Esophagus (tissue), 2 donors: ENCODE results near the gene PRKD2. TPM values are rescaled to one million over a fixed set of nuclear protein-coding genes. Genes with fewer than 3 reads are reported as not detected.

Experiments used
- H3K27ac ChIP-seq, 2 donors: one replicate each; pipeline ENCODE4 v1.5.1; 2013; ENCODE audit warnings: low read depth in 2 of 2, mild to moderate bottlenecking in 2 of 2, inconsistent platforms in 1 of 2, low read length in 1 of 2, moderate library complexity in 1 of 2
- H3K27me3 ChIP-seq, 2 donors: one replicate each; pipeline ENCODE4 v1.6.1; 2013; ENCODE audit warnings: low read length in 2 of 2, control low read depth in 1 of 2, mild to moderate bottlenecking in 1 of 2; ENCODE audit not compliant: insufficient read depth in 2 of 2, control insufficient read depth in 1 of 2
- H3K36me3 ChIP-seq, 2 donors: one replicate each; pipeline ENCODE4 v1.6.1; 2013; ENCODE audit warnings: low read length in 1 of 2; ENCODE audit not compliant: control insufficient read depth in 2 of 2, insufficient read depth in 2 of 2
- H3K4me1 ChIP-seq, 2 donors: one replicate each; pipeline ENCODE4 v1.6.1; 2013; ENCODE audit warnings: low read length in 1 of 2; ENCODE audit not compliant: control insufficient read depth in 2 of 2, insufficient read depth in 2 of 2
- H3K4me3 ChIP-seq, 2 donors: one replicate each; pipeline ENCODE4 v1.5.1; 2013; ENCODE audit warnings: low read length in 2 of 2, mild to moderate bottlenecking in 2 of 2, low read depth in 1 of 2, moderate library complexity in 1 of 2
- H3K9me3 ChIP-seq, 2 donors: one replicate each; pipeline ENCODE4 v1.6.1; 2013; ENCODE audit warnings: mild to moderate bottlenecking in 2 of 2, low read depth in 1 of 2, low read length in 1 of 2, moderate library complexity in 1 of 2; ENCODE audit not compliant: control insufficient read depth in 2 of 2, insufficient read depth in 1 of 2
- WGBS, 2 donors: extraction: QIAGEN DNeasy Blood & Tissue Kit; methylation state at CpG; one replicate each; pipeline ENCODE4 v1.1.7; 2013; 5-methylcytosine and 5-hydroxymethylcytosine counted together
- polyA plus RNA-seq, 2 donors: library from polyadenylated mRNA; stranded (reverse); fragments of 200-250 nt; gene quantifications; one replicate each; pipeline ENCODE4 v1.2.3, GENCODE V29; 2013
- donor health status: healthy with polysubstance abuse.
- donor health status: Bipolar disorder and iron deficiency.

Gene PRKD2
- polyA plus RNA-seq, 2 donors = 30.1 to 34.7 TPM

DNA sequence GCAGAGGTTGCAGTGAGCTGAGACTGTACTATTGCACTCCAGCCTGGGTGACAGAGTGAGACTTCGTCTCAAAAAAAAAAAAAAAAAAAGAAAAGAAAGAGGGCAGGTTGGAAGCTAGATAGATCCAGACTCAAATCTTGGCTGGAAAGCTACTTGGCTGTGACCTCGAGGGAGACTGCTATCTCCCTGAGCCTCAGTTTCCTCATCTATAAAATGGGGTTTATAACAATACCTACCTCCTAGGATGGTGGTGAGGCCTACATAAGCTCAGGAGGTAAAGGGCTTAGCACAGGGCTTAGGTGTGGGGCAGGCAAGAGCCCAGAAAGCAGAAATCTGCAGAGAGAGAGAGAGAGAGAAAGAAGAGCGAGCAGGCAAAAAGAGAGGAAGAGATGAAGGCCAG lies 31.7 kb downstream of the PRKD2 start:
- H3K27ac ChIP-seq = no peak overlapping the region
- 76 to 78% methylated on average over 3 of the region's 3 CpGs for WGBS, 2 donors
- H3K9me3 ChIP-seq = no peaks in the 10 kb centered on the region
- no peaks in the 10 kb centered on the region for H3K4me1 ChIP-seq
- peaks cover 21 to 29% of the 10 kb centered on the region in 2 donors for H3K36me3 ChIP-seq
- H3K4me3 ChIP-seq = no peak overlapping the region
- H3K27me3 ChIP-seq = no peaks in the 10 kb centered on the region

DNA sequence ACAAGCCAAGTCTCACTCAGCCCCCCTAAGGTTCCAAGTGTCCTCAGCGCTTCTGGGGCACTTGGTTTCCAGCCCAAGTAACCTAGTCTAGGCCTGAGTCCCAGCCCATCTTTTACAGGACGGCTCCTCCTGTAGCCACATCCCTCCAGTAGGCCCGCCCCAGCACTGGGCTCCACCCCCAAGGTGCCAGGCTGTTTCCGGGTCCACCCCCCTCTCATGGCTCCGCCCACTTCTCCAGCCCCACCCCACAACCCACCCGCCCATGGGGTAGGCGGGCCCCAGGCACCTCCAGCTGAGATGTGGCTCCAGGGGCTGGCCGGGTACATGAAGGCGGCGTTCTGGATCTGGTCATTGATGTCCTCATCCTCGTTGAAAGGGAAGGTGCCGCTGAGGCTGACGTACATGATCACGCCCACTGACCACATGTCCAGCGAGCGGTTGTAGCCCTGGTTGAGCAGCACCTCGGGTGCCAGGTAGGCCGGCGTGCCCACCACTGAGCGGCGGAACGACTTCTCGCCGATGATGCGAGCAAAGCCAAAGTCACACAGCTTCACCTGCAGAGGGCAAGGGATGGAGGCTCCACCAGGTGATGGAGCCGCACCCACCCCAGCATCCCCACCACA lies 38.7 kb downstream of the PRKD2 start:
- Histone ChIP-seq H3K27ac (no peak overlapping the region), H3K4me3 (no peak overlapping the region), H3K36me3 (peaks cover 12 to 50% of the 10 kb centered on the region in 2 donors), H3K4me1 (no peaks in the 10 kb centered on the region), H3K27me3 (no peaks in the 10 kb centered on the region), H3K9me3 (no peaks in the 10 kb centered on the region)
- WGBS, 2 donors = 86% methylated on average over 26 of the region's 26 CpGs

DNA sequence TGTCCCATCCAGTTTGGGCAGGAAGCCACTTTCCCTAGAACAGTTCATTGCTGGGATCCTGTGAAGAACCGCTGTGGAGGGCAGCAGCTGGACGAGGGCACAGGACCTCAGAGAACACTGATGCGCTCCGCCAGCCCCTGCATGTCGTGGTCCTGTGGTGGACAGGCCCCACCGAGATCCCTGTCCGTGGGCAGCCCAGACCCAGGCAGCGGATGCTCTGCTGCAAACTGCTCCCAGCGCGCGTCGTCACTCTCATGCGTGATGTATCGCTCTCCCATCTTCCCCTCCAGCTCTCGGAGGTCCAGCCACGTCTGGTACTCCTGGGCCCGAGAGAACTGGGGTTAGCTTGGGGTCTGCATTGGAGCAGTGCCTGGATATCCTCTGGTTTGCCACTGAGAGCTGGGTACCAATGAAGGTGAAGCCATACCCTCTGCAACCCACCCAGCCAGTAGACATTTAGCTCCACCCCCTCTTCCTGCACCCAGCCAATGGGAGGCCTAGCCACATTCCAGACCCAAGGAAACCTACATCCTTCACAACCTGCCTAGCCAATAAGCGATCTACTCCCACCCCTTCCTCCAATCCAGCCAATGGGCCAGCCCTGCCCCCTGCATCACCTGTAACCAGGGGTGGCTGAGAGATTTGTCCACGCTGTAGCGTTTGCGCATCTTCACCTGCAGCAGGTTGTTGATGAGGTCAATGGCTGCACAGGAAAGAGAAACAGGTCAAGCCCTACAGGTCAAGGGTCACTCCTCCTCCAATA lies 42.3 kb downstream of the PRKD2 start:
- H3K4me1 ChIP-seq = no peaks in the 10 kb centered on the region
- WGBS, 2 donors = 93 to 94% methylated on average over 21 of the region's 21 CpGs
- H3K4me3 ChIP-seq = no peak overlapping the region
- H3K27ac ChIP-seq = no peak overlapping the region
- peaks cover 7 to 48% of the 10 kb centered on the region in 2 donors for H3K36me3 ChIP-seq
- H3K27me3 ChIP-seq = no peaks in the 10 kb centered on the region
- H3K9me3 ChIP-seq = no peaks in the 10 kb centered on the region

DNA sequence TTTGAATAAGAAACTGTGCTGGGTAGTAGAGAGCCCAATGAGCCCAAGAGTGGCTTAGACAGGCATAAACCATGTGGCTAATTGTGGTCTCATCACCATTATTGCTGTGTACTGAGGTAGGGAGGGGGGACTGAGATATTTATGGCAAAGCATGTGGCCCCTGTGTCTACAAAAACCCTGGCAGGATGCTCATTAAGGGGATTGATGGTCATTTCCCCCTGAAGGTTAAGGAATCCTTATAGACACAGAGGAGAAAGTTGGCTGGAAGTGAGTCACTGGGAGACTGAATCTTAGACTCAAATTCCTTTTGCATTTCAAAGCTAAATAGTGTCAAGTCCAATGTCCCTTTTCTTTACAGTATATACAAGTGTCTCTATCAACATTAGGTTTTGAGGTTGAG lies 46.1 kb downstream of the PRKD2 start:
- Histone ChIP-seq H3K4me3 (no peak overlapping the region), H3K27ac (no peak overlapping the region), H3K36me3 (peaks cover 7 to 20% of the 10 kb centered on the region in 2 donors), H3K9me3 (no peaks in the 10 kb centered on the region), H3K27me3 (no peaks in the 10 kb centered on the region), H3K4me1 (no peaks in the 10 kb centered on the region)

DNA sequence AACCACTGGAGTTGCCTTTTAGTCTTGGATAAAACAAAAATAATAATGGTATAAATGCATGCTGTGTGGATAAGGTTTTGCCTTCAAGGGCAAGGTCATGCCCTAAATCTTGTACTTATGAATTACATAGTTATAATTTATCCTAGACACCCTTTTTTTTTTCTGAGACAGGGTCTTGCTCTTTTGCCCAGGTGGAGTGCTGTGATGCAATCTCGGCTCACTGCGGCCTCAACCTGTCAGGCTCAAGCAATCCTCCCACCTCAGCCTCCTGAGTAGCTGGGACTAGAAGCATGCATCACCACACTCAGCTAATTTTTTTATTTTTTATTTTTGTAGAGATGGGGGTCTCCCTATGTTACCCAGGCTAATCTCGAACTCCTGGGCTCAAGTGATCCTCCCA lies 48.3 kb downstream of the PRKD2 start:
- Histone ChIP-seq H3K4me1 (no peaks in the 10 kb centered on the region), H3K9me3 (no peaks in the 10 kb centered on the region), H3K27me3 (no peaks in the 10 kb centered on the region), H3K4me3 (no peak overlapping the region), H3K36me3 (peaks cover 2 to 5% of the 10 kb centered on the region in 2 donors), H3K27ac (no peak overlapping the region)
- 91 to 94% methylated on average over 3 of the region's 3 CpGs for WGBS, 2 donors

DNA sequence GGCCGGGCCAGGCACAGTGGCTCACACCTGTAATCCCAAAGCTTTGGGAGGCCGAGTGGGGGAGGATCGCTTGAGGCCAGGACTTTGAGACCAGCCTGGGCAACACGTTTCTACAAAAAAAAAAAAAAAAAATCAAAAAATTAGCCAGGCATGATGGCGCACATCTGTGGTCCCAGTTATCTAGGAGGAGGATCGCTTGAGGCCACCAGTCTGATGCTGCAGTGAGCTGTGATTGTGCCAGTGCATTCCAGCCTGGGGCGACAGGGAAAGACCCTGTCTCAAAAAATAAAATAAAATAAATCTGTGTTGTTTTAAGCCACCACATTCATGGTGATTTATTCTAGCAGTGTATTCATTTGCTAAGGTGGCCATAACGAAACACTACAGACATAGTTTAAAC lies 51.8 kb downstream of the PRKD2 start:
- H3K4me1 ChIP-seq = no peaks in the 10 kb centered on the region
- H3K4me3 ChIP-seq = no peak overlapping the region
- 79 to 83% methylated on average over 8 of the region's 8 CpGs for WGBS, 2 donors

DNA sequence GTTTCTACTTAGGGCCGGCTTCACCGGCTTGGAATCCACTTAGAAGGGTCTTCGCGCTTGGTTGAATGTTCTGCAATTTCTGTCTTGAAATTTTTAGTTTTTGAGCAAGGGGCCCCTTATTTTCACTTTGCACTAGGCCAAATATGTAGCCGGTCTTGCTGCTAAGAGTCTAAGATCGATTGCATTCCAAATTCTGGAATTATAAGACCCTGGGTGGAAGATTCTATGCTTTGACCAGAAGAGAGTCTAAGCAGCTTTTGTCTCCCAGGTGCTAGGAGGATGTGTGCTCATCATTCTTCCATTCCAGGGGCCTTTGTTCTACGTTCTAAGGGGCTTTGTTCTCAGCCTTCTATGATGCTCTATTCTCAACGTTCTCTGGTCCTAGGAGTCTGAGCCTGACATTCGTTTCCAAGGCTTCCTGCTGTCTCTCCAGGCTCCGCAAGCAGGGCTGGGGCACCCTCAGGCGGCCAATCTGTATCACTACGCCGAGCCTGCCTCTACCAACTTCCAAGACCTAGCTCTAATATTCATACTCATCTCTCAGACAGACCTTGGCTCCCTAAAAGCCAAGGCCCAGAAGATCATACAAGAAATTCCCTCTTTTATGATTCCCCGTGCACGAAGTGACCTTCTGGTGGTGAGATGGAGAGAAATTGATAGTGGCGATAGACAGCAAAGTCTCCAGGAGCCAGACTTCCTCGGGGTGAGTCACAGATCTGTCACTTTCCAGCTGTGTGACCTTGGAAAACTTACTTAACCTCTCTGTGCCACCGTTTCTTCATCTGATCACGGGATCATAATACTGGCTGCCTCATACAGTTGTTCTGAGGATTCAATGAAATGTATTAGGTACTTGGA lies 55.0 kb downstream of the PRKD2 start:
- Histone ChIP-seq H3K27me3 (peaks cover 0 to 6% of the 10 kb centered on the region in 2 donors), H3K4me3 (peak overlapping the region; percentile 12 to 13), H3K36me3 (no peaks in the 10 kb centered on the region), H3K9me3 (no peaks in the 10 kb centered on the region), H3K4me1 (peaks cover 0 to 7% of the 10 kb centered on the region in 2 donors), H3K27ac (peak overlapping the region; percentile 47 to 82)
- 6 to 7% methylated on average over 19 of the region's 19 CpGs for WGBS, 2 donors

More for the DNA sequence above, 51.8 kb downstream of the PRKD2 start:
- H3K27me3 ChIP-seq = no peaks in the 10 kb centered on the region
- H3K9me3 ChIP-seq = no peaks in the 10 kb centered on the region
- no peak overlapping the region for H3K27ac ChIP-seq
- H3K36me3 ChIP-seq = no peaks in the 10 kb centered on the region

DNA sequence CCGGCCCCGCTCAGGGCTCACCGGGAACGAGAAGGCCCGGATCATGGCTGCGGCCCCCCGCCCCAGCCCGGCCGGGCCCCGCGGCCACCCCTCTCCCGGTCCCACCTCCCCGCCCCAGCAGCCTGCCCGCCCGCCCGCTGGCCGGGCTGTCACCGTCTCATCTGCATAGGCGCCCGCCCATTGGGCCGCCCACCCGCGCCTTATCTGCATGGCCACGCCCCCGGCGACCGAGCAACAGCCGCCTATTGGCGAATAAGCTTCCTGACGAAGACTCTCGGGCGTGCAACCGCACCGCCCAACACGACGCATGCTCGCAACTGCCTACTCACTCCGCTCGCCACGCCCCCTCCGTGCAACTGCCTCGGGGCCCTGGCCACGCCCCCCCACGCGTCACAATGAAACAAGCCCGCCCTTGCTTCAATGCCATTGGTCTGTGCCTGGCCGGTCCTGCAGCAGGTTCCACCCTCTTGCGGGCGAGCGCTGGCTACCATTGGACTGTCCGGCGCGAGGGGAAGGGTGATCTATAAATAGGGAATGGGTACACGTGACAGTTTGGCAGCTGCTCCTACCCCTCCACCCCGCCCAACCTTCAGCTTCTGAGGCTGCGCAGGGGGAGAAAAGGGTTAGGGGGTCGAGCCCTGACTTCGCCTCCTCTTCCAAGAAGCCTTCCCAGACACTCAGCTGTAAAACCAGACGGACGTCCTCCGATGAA lies 55.7 kb downstream of the PRKD2 start, which contains the start of gene DACT3:
Gene DACT3, minus strand, starts transcription at position 163 of the 712 bp plus-strand sequence. Its CDS starts 118 bp downstream, at position 45.
- 0 to 1% methylated on average over 41 to 61 of the region's 61 CpGs for WGBS, 2 donors
- peak within 1 kb of the TSS; percentile 47 to 82 for H3K27ac ChIP-seq

DNA sequence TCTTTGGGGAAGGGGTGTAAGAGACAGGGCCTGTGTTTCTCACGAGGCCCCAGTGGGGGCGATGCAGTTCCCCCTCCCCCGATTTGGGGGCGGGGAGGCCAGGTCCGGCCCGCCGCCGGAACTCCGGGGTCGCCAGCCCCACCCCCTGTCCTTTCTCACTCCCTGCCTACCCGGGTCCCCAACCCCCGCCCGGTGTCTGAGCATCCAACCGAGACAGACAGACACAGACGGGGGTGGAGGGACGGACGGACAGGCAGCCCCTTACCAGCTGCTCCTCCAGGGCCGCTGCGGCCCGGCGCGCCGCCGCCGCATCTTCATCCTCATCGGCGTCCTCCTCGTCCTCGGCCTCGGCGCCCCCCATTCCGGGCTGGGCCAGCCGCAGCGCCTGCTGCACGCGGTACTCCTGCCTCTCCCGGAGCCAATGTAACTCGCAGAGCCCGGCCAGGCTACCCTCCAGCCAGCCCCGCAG lies 56.3 kb downstream of the PRKD2 start:
- Histone ChIP-seq H3K36me3 (no peaks in the 10 kb centered on the region), H3K27me3 (peaks cover 0 to 6% of the 10 kb centered on the region in 2 donors), H3K27ac (peak overlapping the region; percentile 44 to 82), H3K4me3 (peak overlapping the region; percentile 43 to 50), H3K4me1 (peaks cover 0 to 7% of the 10 kb centered on the region in 2 donors), H3K9me3 (no peaks in the 10 kb centered on the region)
- WGBS, 2 donors = 1% methylated on average over 38 to 40 of the region's 40 CpGs

More for the DNA sequence above, 55.7 kb downstream of the PRKD2 start, which contains the start of gene DACT3:
- H3K4me1 ChIP-seq = peaks cover 0 to 7% of the 10 kb centered on the region in 2 donors
- H3K36me3 ChIP-seq = no peaks in the 10 kb centered on the region
- H3K27me3 ChIP-seq = peaks cover 0 to 6% of the 10 kb centered on the region in 2 donors
- peak within 1 kb of the TSS; percentile 43 to 50 for H3K4me3 ChIP-seq
- H3K9me3 ChIP-seq = no peaks in the 10 kb centered on the region
